Astrocyte (in vitro differentiated cells and primary cell): Measurements from ENCODE around the gene PRRX2.

Source experiments
- CTCF ChIP-seq: IDR thresholded peaks from 2 replicates; pipeline ENCODE4 v1.5.1; 2011; ENCODE audit warnings: low read depth, mild to moderate bottlenecking, inconsistent platforms, low read length, moderate library complexity; ENCODE audit not compliant: insufficient read depth
- EZH2 ChIP-seq: IDR thresholded peaks from 2 replicates; pipeline ENCODE4 v1.6.1; 2012; ENCODE audit warnings: mild to moderate bottlenecking, low read length, inconsistent platforms; ENCODE audit not compliant: insufficient read depth

- TF ChIP-seq CTCF (no peak), EZH2 (no peak)
Measured at GRCh38 chr9:129620669-129621295, 44.7 kb upstream of the PRRX2 start, which contains the start of gene C9orf50.
